HepG2 (cell line): ENCODE measurements around the gene CCDC196. TPM values are rescaled to one million over a fixed set of nuclear protein-coding genes. Genes with fewer than 3 reads are reported as not detected.

Source experiments
- EED ChIP-seq: sonication (generic); formaldehyde crosslinking; IDR thresholded peaks from 2 replicates; pipeline ENCODE4 v1.5.0; 2020; ENCODE audit warnings: mild to moderate bottlenecking, missing genetic modification reagents
- RAD21 ChIP-seq: fragments of 450-650 bp; formaldehyde crosslinking; IDR thresholded peaks from 2 replicates; pipeline ENCODE4 v1.5.0; 2020; ENCODE audit warnings: mild to moderate bottlenecking
- RFXANK ChIP-seq: IDR thresholded peaks from 2 replicates; pipeline ENCODE4 v1.6.1; 2016
- SNAPC2 ChIP-seq: sonication (generic); formaldehyde crosslinking; IDR thresholded peaks from 2 replicates; pipeline ENCODE4 v1.8.1; 2022; ENCODE audit warnings: mild to moderate bottlenecking, missing genetic modification reagents
- ZBTB7B ChIP-seq: sonication (generic); formaldehyde crosslinking; IDR thresholded peaks from 2 replicates; pipeline ENCODE4 v1.4.0; 2020; ENCODE audit warnings: missing genetic modification reagents
- ZNF124 ChIP-seq: sonication (generic); formaldehyde crosslinking; IDR thresholded peaks from 2 replicates; pipeline ENCODE4 v1.4.0; 2020; ENCODE audit warnings: missing genetic modification reagents
- ZNF615 ChIP-seq: sonication (generic); formaldehyde crosslinking; IDR thresholded peaks from 2 replicates; pipeline ENCODE4 v1.5.0; 2020; ENCODE audit warnings: mild to moderate bottlenecking, missing genetic modification reagents, borderline replicate concordance
- ZNF713 ChIP-seq: sonication (generic); formaldehyde crosslinking; IDR thresholded peaks from 2 replicates; pipeline ENCODE4 v1.4.0; 2020; ENCODE audit warnings: mild to moderate bottlenecking, missing genetic modification reagents
- polyA plus RNA-seq, 8 experiments: library from polyadenylated mRNA; depleted of rRNA in 3 of 8; stranded (reverse) in 7 of 8; unstranded in 1 of 8; fragments of >200 nt; fragmentation: Illumina TruSeq in 4 of 8; extraction: Trizol in 4 of 8; gene quantifications; 2 replicates each; pipeline versions ENCODE4 v1.2.1 to v1.2.3, GENCODE V29; 2011 to 2016; ENCODE audit warnings: low read depth in 4 of 8, missing spikeins in 1 of 8, mixed read lengths in 1 of 8; ENCODE audit not compliant: insufficient read depth in 1 of 8
- total RNA-seq, 5 experiments: library from RNA; depleted of rRNA; stranded (reverse); fragments of >200 nt; fragmentation: Illumina TruSeq; extraction: Trizol; gene quantifications; 2 replicates each; pipeline ENCODE4 v1.2.3, GENCODE V29; 2016; ENCODE audit warnings: low read depth in 1 of 5
- TF ChIP-seq, protein P1 (sequence below): sonication (generic); formaldehyde crosslinking; IDR thresholded peaks from 2 replicates; pipeline ENCODE4 v1.5.1; 2020; ENCODE audit warnings: mild to moderate bottlenecking, missing genetic modification reagents, borderline replicate concordance
- TF ChIP-seq, protein P2 (sequence below), 2 experiments: sonication (generic) in 1 of 2; formaldehyde crosslinking in 1 of 2; IDR thresholded peaks; 2 replicates each; pipeline versions ENCODE4 v1.4.0 to v1.6.1; 2018 to 2020; ENCODE audit warnings: missing genetic modification reagents in 2 of 2, borderline replicate concordance in 1 of 2, low read depth in 1 of 2, mild to moderate bottlenecking in 1 of 2, missing biosample characterization in 1 of 2
- TF ChIP-seq, protein P3 (sequence below): IDR thresholded peaks from 2 replicates; pipeline ENCODE4 v1.6.1; 2016; ENCODE audit warnings: missing biosample characterization, missing genetic modification reagents, low read depth
- TF ChIP-seq, protein P4 (sequence below): IDR thresholded peaks from 2 replicates; pipeline ENCODE4 v1.6.1; 2016; ENCODE audit warnings: mild to moderate bottlenecking
- TF ChIP-seq, protein P5 (sequence below): sonication (generic); formaldehyde crosslinking; IDR thresholded peaks from 2 replicates; pipeline ENCODE4 v1.4.0; 2020; ENCODE audit warnings: low read depth, mild to moderate bottlenecking, missing genetic modification reagents
- TF ChIP-seq, protein P6 (sequence below): sonication (generic); formaldehyde crosslinking; IDR thresholded peaks from 2 replicates; pipeline ENCODE4 v1.4.0; 2020; ENCODE audit warnings: mild to moderate bottlenecking, missing genetic modification reagents

The CCDC196 gene
- total and polyA plus RNA-seq, 2 of the 13 experiments (the other 11 are each of a cell fraction or from before 2014, with no cell fraction given) = not detected

DNA sequence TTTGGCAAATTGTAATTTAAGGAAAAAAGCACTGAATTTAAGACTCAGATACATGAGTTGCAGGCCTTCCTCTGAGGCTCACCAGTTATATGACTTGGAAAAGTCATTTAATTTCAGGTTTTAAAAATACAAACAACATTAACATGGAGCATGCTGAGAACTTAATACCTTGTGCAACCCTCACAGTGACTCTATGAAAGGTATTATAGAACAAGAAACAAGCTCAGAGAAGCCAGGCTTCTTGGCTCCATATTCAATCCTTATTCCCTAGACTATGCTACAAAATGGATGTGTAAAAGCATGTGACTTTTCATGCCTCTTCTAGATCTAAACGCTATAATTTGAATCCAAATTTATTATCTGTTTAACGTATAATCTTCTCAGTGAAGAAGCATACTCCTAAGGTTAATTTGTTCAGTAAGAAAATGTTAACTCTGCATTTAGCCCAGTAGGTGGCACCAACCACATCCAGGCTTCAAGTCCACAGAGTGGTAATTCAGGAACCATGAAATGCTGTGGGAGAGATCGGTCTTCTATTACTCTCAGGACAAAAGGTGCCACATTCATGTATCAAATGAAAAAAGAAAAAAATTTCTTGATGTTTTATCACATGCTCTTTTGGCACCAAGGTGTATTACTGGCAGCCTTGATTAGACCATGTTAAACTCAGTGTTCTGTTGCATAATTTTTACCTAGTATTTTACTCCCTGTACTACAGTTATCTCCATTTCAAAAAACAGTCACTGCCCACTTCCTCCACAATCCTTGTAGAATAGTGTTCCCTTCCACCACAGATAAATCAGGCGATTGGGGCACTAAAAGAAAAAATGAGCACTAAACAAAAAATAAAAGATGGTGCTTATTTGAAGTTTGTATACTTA, 9.3 kb downstream of the CCDC196 start (continued):
- TF ChIP-seq, protein P1, sequence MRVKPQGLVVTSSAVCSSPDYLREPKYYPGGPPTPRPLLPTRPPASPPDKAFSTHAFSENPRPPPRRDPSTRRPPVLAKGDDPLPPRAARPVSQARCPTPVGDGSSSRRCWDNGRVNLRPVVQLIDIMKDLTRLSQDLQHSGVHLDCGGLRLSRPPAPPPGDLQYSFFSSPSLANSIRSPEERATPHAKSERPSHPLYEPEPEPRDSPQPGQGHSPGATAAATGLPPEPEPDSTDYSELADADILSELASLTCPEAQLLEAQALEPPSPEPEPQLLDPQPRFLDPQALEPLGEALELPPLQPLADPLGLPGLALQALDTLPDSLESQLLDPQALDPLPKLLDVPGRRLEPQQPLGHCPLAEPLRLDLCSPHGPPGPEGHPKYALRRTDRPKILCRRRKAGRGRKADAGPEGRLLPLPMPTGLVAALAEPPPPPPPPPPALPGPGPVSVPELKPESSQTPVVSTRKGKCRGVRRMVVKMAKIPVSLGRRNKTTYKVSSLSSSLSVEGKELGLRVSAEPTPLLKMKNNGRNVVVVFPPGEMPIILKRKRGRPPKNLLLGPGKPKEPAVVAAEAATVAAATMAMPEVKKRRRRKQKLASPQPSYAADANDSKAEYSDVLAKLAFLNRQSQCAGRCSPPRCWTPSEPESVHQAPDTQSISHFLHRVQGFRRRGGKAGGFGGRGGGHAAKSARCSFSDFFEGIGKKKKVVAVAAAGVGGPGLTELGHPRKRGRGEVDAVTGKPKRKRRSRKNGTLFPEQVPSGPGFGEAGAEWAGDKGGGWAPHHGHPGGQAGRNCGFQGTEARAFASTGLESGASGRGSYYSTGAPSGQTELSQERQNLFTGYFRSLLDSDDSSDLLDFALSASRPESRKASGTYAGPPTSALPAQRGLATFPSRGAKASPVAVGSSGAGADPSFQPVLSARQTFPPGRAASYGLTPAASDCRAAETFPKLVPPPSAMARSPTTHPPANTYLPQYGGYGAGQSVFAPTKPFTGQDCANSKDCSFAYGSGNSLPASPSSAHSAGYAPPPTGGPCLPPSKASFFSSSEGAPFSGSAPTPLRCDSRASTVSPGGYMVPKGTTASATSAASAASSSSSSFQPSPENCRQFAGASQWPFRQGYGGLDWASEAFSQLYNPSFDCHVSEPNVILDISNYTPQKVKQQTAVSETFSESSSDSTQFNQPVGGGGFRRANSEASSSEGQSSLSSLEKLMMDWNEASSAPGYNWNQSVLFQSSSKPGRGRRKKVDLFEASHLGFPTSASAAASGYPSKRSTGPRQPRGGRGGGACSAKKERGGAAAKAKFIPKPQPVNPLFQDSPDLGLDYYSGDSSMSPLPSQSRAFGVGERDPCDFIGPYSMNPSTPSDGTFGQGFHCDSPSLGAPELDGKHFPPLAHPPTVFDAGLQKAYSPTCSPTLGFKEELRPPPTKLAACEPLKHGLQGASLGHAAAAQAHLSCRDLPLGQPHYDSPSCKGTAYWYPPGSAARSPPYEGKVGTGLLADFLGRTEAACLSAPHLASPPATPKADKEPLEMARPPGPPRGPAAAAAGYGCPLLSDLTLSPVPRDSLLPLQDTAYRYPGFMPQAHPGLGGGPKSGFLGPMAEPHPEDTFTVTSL (CRISPR knock-in tag) = no peak
- TF ChIP-seq EED (CRISPR knock-in tag) = no peak
- TF ChIP-seq, protein P2, sequence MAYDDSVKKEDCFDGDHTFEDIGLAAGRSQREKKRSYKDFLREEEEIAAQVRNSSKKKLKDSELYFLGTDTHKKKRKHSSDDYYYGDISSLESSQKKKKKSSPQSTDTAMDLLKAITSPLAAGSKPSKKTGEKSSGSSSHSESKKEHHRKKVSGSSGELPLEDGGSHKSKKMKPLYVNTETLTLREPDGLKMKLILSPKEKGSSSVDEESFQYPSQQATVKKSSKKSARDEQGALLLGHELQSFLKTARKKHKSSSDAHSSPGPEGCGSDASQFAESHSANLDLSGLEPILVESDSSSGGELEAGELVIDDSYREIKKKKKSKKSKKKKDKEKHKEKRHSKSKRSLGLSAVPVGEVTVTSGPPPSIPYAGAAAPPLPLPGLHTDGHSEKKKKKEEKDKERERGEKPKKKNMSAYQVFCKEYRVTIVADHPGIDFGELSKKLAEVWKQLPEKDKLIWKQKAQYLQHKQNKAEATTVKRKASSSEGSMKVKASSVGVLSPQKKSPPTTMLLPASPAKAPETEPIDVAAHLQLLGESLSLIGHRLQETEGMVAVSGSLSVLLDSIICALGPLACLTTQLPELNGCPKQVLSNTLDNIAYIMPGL (CRISPR knock-in tag; IDR thresholded peaks at IDR 0.05; ENCODE audit: borderline replicate concordance in 1 of 2, low read depth in 1 of 2) = peak in 1 of 2 experiments; percentile 56; a peak in 2 of 4 replicates
- TF ChIP-seq, protein P3, sequence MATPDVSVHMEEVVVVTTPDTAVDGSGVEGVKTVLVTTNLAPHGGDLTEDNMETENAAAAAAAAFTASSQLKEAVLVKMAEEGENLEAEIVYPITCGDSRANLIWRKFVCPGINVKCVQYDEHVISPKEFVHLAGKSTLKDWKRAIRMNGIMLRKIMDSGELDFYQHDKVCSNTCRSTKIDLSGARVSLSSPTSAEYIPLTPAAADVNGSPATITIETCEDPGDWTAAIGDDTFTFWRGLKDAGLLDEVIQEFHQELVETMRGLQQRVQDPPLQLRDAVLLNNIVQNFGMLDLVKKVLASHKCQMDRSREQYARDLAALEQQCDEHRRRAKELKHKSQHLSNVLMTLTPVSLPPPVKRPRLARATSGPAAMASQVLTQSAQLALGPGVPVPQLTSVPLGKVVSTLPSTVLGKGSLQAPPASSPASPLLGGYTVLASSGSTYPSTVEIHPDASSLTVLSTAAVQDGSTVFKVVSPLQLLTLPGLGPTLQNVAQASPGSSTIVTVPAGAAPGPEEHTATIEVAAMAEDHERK (CRISPR knock-in tag) = no peak
- TF ChIP-seq RFXANK (CRISPR knock-in tag) = no peak
- peak; percentile 49; the same call in 1 of the 2 replicates for TF ChIP-seq RAD21
- TF ChIP-seq, protein P4, sequence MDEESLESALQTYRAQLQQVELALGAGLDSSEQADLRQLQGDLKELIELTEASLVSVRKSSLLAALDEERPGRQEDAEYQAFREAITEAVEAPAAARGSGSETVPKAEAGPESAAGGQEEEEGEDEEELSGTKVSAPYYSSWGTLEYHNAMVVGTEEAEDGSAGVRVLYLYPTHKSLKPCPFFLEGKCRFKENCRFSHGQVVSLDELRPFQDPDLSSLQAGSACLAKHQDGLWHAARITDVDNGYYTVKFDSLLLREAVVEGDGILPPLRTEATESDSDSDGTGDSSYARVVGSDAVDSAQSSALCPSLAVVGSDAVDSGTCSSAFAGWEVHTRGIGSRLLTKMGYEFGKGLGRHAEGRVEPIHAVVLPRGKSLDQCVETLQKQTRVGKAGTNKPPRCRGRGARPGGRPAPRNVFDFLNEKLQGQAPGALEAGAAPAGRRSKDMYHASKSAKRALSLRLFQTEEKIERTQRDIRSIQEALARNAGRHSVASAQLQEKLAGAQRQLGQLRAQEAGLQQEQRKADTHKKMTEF (CRISPR knock-in tag) = no peak
- no peak for TF ChIP-seq SNAPC2
- TF ChIP-seq ZNF713 (CRISPR knock-in tag) = no peak
- TF ChIP-seq, protein P5, sequence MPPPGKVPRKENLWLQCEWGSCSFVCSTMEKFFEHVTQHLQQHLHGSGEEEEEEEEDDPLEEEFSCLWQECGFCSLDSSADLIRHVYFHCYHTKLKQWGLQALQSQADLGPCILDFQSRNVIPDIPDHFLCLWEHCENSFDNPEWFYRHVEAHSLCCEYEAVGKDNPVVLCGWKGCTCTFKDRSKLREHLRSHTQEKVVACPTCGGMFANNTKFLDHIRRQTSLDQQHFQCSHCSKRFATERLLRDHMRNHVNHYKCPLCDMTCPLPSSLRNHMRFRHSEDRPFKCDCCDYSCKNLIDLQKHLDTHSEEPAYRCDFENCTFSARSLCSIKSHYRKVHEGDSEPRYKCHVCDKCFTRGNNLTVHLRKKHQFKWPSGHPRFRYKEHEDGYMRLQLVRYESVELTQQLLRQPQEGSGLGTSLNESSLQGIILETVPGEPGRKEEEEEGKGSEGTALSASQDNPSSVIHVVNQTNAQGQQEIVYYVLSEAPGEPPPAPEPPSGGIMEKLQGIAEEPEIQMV = no peak
- no peak for TF ChIP-seq ZNF615 (CRISPR knock-in tag)
- no peak for TF ChIP-seq ZNF124 (CRISPR knock-in tag)
- no peak for TF ChIP-seq ZBTB7B
- TF ChIP-seq, protein P6, sequence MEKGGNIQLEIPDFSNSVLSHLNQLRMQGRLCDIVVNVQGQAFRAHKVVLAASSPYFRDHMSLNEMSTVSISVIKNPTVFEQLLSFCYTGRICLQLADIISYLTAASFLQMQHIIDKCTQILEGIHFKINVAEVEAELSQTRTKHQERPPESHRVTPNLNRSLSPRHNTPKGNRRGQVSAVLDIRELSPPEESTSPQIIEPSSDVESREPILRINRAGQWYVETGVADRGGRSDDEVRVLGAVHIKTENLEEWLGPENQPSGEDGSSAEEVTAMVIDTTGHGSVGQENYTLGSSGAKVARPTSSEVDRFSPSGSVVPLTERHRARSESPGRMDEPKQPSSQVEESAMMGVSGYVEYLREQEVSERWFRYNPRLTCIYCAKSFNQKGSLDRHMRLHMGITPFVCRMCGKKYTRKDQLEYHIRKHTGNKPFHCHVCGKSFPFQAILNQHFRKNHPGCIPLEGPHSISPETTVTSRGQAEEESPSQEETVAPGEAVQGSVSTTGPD = no peak
